Raji (cell line): Measurements from ENCODE around the gene GSG1L2.

ENCODE experiments used
- POLR2A ChIP-seq: IDR thresholded peaks from 2 replicates; pipeline ENCODE4 v1.6.1; 2011; ENCODE audit warnings: low read depth, low read length, control low read depth; ENCODE audit not compliant: insufficient read depth

Gene GSG1L2

GRCh38 chr17:9784544-9784943 lies 37.3 kb downstream of the GSG1L2 start:
- no peak for TF ChIP-seq POLR2A

- no peak for TF ChIP-seq POLR2A
Observed at GRCh38 chr17:9783050-9783449, 38.8 kb downstream of the GSG1L2 start.

DNA sequence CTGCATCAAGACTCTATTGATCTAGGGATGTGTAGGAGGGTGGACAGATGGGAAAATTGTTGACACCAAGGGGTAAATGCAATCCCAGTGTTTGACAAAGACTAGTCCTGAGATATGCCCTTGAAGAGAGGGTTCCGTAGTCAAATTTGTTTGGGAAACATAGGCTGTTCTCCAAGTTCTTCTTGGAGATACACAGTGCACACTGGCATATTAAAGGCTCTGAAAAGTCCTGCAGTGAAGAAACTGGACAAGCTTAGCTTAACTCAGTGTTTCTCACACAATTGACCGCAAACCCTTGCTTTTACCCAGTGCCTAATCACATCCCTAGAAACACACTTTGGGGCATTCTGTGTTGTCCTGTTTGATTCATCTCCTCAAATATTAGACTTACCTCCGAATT lies 41.3 kb downstream of the GSG1L2 start:
- no peak for TF ChIP-seq POLR2A

- no peak for TF ChIP-seq POLR2A
Observed at GRCh38 chr17:9776911-9777310, 45.0 kb downstream of the GSG1L2 start.

- TF ChIP-seq POLR2A = no peak
Observed at GRCh38 chr17:9772658-9773057, 49.2 kb downstream of the GSG1L2 start.

- TF ChIP-seq POLR2A = no peak
Observed at GRCh38 chr17:9771465-9771864, 50.4 kb downstream of the GSG1L2 start.

GRCh38 chr17:9769036-9769695 lies 52.7 kb downstream of the GSG1L2 start:
- no peak for TF ChIP-seq POLR2A

DNA sequence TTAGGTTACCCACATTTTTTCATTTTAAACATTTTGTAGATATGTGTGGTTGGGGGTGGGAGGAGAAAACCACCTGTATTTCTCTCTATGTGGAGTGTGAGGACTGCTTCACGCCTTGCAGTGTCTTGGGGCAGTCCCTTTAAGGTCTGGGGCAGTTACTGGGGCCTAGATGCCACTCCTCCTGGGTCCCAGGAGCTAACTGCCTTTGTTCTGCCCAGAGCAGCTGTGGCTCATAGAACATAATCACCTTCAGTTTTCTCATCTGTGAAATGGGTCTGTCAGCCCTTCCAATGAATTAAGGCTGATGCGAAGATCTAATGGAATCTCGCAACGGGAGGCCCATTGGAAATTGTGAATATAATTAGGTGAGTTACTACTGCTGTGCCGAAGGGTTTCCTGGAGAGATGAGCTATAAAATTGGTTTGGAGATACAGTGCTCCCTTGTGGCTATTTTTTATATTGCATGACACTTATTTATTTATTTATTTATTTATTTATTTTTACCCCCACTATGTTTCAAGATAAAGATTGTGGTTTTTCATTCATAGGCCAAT lies 53.4 kb downstream of the GSG1L2 start:
- no peak for TF ChIP-seq POLR2A

GRCh38 chr17:9767432-9767991 lies 54.4 kb downstream of the GSG1L2 start:
- TF ChIP-seq POLR2A = no peak

DNA sequence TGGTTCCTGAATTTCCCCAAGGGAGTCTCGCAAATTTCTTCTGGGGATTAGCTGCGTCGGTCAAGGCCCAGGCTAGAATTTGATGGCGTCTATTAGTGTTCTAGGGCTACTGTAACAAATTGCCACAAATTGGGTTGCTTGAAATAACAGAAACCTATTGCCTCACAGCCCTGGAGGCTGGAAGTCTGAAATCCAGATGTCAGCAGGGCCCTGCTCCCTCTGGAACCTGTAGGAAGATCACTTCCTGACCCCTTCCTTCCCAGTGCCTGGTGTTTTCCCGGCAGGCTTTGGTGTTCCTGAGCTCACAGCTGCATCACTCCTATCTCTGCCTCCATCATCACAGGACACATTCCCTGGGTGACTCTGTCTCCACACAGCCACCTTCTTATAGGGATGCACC lies 54.9 kb downstream of the GSG1L2 start:
- TF ChIP-seq POLR2A = no peak

GRCh38 chr17:9765322-9765721 lies 56.6 kb downstream of the GSG1L2 start:
- TF ChIP-seq POLR2A = no peak

DNA sequence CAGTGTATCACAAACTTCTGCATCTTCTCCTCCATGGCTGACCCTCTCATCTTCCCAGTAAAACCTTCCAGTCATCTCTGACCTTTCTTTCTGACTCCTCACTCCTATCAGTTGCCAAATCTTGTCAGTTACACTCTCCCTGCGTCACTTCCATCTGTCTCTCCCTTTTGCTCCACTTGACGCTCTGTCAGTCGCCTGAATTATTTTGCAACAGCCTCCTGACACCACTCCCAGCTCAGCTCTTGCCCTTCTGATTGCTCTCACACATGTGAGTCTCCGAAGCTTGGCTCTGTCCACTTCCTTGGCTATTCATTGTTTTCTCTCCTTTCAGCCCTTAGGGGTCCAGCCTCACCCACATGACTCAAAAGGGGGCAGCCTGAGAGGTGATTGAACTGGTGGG lies 58.2 kb downstream of the GSG1L2 start:
- TF ChIP-seq POLR2A = no peak

- TF ChIP-seq POLR2A = no peak
Observed at GRCh38 chr17:9760266-9760665, 61.6 kb downstream of the GSG1L2 start.

- no peak for TF ChIP-seq POLR2A
Observed at GRCh38 chr17:9755083-9755482, 66.8 kb downstream of the GSG1L2 start.
